ENCODE measurements around the gene MKI67.
"Not testable (repeated sequence)": the region's sequence is repeated elsewhere in the genome, so short reads cannot be mapped to it uniquely, and the experiment has no call there.

MKI67 gene

DNA sequence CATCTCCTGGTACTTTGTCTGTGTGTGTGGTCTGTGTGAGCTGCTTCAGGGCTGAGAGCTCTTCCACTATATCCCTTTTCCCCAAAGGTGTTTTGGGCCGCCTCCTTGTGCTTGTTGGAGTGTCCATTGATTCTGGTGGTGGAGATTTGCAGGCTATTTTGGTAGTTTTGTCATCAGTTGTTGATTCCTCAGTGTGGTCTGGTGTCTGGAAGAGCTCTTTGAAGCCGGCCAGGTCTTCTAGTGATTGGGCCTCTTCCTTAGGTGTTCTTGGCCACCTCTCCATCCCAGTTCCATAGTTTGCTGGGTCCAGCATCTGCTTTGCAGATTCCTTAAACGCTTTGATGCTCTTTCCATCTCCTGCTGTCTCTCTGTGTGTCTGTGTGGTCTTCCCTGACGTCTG is 20.8 kb downstream of the MKI67 start:
- DNase-seq, result no peak

DNA sequence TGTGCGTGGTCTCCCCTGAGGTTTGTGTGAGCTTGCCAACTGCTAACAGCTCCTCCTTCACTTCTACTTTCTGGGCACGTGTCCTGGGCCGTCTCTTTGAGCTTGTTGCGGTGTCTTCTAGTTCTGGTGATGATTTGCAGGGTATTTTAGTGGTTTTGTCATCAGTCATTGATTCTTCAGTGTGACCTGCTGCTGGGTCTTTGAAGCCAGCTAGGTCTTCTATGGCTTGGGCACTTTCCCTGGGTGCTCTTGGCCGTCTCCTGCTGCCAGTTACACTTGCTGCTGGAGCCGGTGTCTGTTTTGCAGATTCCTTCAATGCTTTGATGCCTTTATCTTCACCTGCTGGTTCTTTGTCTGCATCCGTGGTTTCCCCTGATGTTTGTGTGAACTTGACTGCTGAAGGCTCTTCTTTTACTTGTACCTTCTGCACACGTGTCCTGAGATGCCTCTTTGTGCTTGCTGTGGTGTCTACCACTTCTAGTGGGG is 23.0 kb downstream of the MKI67 start:
- DNase-seq, result no peak

DNA sequence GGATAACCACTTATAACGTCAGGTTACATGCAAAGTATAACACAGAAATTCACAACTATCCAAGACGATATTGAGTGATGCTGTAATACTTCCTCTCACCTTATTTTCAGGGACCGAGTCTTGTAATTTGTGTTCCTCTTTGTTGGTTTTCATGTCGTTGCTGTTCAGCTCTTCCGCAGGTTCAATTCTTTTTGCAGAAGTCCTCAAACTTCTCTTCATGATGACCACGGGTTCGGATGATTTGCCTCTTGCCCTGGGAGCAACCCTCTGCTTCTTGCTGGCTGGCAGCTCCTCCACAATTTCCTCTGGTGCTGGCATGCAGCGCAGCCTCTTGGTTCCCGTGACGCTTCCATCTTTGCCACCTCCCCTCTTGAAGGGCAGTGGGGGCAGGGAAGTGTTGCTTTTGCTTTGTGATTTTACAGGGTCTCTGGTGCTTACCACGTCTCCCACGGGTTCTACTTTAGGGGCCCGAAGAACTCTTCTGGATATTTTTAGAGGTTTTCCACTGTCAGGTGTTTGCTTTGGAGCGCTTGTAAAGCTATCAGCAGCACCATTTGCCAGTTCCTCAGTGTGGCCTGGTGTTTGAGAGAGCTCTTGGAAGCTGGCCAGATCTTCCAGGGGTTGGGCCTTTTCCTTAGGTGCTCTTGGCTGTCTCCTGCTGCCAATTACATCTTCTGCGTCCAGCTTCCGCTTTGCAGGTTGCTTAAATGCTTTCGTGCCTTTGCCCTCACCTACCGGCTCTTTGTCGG is 23.6 kb downstream of the MKI67 start:
- no peak for DNase-seq

DNA sequence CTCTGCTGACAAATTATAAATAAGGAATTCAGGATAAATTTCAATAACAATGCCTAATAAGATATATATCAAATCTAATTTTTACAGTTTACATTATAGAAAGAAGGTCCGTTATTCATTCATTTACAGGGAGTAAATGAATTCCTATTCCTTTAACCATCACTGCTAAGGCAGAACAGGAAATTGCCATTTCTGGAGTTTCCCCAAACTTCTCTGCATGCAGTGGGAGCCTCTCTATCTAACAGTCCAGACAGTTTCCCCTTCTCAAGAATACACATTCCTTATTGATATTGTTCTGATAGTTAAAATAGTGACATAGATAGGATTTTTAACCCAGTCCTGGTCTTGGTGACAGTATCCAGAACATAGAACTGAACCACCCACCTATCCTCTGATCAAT is 24.3 kb downstream of the MKI67 start:
- no peak for DNase-seq

DNA sequence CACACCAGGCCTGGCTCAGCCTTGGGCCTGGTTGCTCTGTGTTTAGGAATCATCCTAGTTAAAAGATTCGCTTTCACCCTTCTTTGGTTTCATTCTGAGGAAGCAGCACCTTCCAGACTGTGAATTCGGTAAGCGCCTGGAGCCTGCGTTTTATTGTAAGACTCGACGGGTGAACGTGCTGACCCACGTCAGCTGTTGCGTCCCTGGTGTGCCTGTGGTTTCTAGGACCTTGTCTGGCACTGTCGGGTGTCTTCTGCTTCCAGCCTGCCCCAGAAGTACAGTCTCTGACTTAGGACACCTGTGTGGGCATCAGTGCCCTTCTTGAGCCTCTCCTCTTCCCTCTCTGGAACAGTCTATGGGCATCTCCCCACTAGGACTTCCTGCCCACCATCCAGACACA is 26.3 kb downstream of the MKI67 start:
- no peak for DNase-seq

DNA sequence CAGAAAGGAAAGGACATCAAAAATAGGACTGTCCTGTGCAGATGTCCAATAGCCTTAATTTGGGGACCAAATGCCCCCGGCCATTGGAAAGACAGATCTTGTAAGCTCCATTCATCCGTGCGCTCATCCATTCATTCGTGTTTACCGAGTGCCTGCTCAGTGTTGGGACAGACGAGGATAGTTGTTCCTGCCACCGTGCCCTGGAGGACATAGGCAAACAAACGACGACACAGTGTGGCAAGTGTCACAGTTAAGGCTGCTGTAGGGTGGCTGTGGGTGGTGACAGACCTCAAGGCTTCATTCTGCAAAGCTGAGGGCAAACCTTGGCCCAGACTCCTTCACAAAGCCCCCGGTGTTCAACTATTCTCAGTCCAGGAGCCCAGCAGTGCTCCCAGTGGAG is 27.6 kb downstream of the MKI67 start:
- DNase-seq, result no peak

DNA sequence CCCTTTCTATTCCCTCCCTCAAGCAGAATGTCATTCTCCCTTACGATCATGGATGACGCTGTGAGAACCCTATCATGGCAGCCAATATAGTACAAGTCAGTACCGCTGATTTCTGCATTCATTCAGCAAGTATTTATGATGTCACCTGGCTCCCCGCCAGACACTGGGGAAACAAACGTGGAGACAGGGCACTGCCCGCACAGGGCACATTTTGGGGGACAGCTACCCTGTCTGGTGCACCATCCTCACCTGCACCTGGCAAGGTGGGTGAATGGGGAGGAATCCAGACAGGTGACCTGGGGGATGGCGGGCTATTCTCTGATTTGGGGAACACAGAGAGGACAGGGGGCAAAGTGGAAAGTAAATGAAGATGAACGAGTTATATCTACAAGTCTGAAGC is 28.4 kb downstream of the MKI67 start:
- DNase-seq, result no peak

DNA sequence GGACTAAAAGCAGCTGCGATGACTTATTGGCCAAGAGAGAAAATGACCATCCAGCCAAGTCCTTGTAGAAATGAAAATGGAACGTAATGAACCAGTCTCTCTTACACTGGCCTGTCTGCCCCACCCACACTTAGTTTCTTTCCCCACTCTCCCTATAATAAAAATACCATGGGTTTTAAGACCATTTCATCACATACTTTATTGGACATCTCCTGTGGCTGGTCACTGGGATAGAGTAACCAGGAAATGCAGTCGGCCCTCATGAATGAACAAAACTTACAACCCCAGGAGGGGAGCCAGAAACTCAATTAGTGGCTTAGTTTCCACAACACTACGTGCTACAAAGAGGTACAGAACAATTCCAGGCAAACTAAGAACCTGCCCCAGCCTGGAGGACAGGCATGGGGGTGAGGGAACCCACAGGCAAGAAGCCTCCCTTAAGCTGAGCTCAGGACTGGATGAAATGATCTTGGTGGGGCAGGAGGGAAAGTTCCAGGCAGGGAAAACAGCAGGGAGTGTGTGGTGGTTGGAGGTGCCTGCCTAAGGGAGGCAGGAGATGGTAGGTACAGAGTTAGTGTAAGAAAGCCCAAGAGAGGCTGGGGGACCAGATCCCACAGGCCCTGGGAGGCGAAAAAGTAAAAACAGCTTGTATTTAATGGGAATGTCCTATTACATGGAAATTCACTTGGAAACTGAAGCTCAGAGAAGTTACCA is 29.6 kb downstream of the MKI67 start:
- DNase-seq, result no peak

DNA sequence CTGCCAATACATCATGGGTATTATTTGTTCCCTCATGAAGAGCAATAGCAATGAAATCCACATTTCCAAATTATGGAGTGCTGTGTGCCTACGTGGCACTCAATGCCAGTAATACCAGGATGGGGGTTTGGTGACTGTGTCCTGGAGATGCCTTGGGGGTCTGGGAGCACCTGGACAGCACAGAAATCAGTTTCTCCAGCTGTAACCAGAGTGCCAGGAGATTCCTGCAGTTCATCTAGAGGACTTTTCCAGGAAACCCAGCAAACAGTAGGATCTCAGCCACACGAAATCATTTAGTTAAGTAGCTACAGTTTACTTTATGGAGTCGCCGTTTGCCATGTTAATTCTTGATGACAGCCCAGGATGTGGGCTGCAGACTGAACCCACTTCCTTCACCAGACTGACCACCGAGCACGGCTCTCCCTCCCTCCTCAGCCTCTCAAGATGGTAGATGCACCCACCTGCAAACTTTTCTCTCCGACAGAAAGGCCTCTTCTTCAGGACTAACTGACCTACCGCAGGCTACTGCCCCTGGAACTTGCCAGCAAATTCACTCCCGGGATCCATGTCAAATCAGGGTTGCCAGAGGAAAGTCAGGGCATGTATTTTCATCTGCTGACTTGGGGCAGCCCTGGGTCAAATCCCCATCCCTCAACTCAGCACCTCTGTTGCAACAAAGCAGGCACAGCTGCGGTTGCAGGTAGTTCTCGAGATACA is 30.3 kb downstream of the MKI67 start:
- no peak for DNase-seq

DNA sequence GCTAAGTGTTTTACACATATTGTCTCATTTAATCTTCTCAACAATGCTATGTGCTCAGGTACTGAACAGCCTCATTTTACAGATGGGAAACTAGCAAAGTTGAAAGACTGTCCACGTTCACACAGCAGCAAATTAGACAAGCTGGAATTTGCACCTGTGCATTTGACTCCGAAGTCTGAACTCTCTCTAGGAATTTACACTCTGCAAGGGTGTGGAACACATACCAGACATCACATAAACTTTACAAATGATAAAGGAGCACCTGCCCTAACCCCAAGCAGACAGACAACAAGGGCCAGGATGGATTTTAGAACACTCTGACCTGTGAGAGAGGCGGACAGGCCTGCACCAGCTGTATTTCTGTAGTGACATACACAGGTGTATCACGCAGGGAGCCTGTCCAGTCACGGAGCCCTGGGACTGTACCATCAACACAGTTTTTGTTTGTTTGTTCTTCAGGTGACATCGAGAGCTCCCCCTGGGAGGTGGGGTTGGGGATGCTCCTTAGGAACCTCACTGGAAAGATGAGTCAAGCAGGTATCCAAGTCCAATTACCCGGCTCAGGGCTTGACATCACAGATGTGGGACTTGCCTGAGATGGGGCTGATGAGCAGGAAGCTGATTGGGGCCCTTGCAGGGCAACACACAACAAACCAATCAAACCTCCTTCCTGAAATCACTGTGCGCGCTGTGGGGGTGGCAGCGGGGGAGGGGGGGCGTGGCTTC is 31.0 kb downstream of the MKI67 start:
- peak; percentile 24 to 35 for DNase-seq

DNA sequence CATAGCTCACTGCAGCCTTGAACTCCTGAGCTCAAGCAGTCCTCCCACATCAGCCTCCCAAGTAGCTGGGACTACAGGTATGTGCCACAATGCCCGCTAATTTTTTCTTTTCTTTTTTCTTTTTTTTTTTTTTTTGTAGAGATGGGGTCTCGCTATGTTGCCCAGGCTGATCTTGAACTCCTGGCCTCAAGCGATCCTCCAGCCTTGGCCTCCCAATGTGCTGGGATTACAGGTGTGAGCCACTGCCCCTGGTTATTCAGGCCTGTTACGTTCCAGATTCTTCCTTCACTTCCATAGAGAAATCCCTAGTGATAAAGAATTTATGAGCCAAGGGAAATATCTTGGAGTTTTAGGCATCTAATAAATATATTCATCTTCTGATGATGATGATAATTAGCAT is 31.6 kb downstream of the MKI67 start:
- DNase-seq, result not testable (repeated sequence)

DNA sequence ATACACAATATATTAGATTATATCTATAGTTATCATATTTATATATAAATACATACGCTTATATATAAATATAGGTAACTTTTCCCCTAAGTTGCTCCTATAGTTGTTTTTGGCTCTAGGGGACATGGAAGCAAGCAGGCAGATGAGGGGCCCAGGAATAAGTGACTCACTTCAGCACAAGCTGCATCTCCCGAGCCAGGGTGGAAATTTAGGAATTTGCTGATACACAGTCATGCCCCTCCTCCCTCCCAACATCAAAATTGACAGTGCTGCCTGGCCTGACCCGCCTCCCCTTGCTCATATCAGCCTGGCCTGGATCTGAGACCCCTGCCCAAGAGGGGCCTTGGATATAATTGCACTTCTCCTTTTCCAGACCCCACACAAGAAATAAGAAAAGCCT is 33.8 kb downstream of the MKI67 start:
- no peak for DNase-seq

DNA sequence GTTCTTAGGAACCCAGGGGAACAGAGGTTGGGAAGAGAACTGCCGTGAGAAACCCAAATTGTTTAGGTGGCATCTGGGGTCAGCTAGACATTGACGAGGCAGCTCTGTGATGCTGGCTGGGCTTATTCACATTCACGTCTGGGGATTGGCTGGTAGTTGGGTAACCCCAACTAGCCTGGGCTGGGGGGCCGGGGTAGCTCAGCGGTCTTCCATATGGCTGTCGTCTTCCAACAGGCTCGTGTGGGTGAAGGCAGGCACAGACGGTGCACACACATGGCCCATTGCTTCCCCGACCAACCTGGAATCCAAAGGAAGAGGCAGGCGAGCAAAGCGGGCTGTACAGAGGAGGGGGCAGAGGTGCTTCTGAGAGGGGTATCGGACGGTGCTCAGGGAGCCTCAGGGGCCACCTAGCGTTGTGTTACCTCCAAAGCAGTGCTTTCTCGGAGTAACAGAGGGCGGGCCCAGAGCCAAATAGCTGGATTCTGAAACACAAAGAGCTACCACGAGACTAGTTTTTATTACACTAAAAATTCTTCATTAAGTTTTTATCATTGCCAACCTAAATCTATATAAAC is 34.5 kb downstream of the MKI67 start:
- no peak for DNase-seq

DNA sequence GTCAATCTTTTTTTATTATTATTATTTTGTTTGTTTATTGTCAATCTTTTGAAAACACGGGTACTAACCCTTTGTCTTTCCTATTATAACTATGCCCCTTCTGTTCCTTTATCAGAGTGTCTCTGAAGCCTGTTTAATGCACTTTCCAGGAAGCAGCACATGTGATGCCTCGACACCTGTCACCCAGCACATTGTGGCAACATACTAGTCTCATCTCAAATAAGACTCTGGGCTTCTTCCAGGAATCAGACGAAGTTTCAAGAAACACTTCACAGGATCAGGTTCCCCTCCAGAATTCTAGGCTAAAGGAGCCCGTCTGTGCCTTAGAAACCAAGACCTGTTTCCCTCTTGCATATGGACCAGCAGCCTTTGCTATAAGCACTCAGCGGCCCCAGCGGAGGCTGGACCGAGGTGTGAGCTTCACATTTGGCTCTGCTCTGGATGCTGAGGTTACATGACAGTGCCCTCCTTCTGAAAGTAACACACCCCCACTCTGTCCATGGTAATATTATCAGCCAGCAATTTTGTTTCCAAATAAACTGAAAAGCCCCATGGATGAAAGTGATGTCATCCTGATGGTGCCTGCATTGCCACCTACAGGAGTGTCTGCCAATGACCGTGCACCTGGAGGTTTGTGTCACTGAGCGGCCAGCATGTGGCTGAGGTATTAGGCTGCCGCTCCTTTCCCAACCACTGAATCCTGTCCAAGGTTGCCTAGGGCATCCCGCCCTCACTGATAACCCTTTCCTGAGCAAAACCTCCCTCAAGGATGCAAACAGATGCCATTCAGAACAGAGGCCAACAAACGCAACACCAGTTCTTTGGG is 38.1 kb downstream of the MKI67 start:
- no peak for DNase-seq

DNA sequence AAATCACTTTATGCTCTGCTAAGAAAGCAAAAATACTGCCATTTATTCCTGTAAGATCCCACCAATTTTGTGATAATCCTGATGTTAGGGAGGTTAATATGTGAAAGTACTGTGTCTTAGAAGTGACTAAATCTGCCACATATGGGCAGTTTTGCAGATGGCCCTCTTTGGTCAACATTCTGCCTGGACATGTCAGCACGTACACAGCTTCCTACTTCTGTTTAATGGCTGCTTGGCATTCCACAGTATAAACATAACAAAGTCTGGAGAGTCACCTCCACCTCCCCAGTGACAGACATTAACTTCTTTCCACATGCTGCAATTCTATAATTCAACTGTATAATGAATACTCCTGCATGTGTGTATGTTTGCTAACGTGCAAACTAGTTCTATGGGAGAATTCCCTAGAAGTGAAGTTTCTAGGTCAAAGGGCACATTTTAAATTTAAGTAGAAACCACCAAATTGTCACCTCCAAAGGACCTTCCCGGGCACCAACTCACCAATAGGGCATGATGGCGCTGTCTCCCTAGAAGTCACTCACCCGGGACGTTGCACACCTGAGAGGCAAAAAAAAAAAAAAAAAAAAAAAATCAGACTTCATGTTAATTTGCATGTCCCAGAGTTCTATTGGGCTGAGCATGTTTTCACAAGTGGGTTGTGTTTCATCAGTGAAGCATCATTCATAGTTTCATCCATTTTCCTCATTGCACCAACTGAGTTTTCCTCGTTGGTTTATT is 38.9 kb downstream of the MKI67 start:
- no peak for DNase-seq

DNA sequence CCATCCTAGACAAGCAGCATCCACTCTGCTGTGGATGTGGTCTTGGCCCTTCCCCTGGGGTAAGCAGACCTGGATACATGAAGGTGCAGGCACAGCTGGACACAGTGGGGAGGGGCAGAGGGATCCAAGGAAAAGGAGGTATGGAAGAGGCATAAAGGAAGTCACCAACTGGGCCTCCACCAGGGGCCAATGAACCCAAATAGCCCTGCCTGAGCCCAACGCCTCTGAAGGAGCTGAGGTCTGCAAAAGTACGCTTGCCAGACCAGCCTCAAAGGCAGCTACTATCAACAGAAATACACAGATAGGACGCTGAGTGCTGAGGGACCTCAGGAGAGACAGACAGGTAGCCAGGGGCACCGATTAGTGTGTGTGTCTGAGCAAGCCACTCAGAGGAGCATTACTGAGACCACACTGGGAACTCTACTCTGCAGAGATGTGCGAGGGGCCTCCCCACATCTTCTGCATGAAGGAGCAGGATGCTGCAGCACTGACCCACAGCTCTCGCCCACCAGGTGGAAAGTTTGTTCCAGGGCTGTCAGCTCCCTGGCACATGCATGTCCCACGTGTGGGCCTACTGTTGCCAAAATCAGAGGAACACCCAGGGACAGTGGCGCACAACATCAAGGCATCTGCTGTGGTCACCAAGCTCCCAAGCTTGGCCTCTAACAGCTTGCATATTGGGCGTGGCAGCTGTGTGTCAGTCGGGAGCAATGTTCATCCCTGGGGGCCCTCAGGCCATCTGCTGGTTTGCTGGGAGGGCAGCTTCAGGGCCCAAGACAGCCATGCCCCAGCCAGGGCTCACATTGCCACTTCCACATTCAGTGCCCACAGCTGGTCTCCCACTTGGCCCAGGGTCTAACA is 40.0 kb downstream of the MKI67 start:
- DNase-seq, result no peak

DNA sequence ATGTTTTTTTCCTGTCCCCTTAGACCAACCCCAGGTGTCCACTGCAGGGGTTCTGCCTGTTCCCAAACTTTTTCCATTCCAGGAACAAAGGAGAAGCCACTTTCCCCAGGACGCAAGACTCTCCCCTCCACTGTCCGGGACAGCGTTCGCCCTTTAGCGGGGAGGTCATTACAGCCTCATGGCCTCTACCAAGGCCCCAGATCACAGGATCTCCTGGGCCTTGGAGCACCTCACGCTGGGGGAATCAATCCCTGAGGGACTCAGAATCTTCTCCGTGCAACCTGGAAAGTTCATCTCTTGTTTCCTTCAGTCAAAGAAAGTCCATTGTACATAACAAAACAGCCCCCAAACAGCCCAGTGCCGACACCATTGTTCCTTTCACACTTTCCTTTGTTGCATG is 41.2 kb downstream of the MKI67 start:
- DNase-seq, result no peak

DNA sequence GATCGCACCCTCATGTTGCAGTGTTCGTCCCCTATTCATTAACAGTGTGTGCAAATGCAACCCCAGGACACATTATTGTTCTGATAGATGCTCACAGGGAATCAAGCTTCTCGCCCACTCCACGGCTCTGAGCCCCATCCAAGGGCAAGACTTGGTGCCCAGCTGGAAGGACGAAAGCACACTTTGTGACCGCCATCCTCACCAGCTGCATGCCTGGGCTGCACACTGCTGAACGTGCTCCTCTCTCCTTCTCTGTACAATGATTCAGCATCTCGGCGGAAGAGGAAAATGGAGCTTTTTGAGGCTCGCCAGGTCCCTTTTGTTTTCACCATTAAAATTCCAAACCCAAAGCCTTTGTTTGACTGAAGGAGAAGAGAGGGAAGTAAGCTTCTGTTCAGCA is 41.9 kb downstream of the MKI67 start:
- no peak for DNase-seq

DNA sequence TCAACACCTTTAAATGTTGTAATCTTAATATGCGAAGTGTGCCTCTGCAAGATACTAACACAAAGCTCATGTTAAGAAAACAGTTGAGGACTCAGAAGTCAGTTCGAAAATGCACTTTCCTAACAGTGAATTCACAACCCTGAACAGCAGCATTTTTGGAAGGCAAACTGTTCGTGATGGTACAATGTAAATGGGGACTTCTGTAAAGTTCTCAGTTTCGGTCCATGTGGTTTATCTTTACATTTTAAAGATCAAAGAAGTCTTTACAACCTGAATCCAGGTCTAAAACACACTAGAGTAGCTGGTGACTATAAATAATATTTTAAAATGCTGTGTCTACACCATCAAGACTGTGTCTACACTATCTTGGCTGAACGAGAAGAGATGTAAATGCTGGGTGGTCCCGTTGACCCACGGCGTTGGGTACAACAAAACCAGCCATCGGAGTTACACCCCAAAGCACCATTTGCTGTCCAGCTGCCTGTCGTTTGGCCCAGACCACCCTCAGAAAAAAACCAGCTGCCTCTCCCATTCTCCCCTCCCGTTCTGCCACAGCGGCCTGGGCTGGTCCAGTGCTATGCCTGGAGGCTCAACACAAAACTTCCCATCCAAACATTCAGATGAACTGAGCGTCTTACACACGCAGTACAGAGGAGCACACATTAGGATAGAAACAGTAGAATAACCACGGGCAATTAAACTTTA is 42.9 kb downstream of the MKI67 start:
- DNase-seq, result no peak

DNA sequence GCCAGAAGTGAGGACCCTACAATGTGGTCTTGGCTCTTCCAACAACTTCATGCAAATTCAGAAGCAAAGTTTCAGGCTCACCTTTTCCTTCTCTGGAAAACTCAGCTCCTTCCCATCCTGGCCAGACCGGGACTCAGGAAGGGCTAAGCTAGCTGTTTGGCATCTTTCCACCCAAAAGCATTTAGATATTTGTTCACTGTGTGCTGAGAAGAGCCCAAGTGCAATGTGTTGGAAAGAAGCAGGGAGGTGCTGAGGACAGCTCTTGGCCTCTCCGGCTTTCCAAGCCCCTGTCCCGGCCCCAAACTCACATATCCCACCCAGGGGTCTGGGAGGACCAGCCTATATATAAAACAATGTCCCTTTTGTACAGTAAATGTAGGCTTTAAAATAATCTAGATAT is 44.5 kb downstream of the MKI67 start:
- no peak for DNase-seq
